Esophagus squamous epithelium (tissue), 4 donors: ENCODE data around the gene CECR2.

Experiments used
- CTCF ChIP-seq, 6 experiments: fragments of 450-650 bp in 4 of 6; fragments of 200-600 bp in 2 of 6; sonication (generic) in 2 of 6; IDR thresholded peaks; one replicate each; pipeline ENCODE4 v1.5.1; 2016 to 2019; ENCODE audit warnings: antibody characterized with exemption in 6 of 6, mild to moderate bottlenecking in 4 of 6, moderate library complexity in 4 of 6
- POLR2A ChIP-seq, 4 donors: fragments of 450-650 bp; IDR thresholded peaks; one replicate each; pipeline ENCODE4 v1.6.1; 2017; ENCODE audit warnings: antibody characterized with exemption in 4 of 4, mild to moderate bottlenecking in 4 of 4, moderate library complexity in 3 of 4

GRCh38 chr22:17332109-17332800, 37.0 kb upstream of the CECR2 start:
- TF ChIP-seq CTCF (IDR thresholded peaks at IDR 0.05) (no peak), POLR2A (IDR thresholded peaks at IDR 0.05) (no peak)
